Panc1 (cell line): ENCODE data around the gene PDE4B.

Experiments used
- CTCF ChIP-seq: fragments of 450-650 bp; IDR thresholded peaks from 2 replicates; pipeline ENCODE4 v1.5.1; 2017; ENCODE audit warnings: mild to moderate bottlenecking
- POLR2AphosphoS5 ChIP-seq: IDR thresholded peaks from 2 replicates; pipeline ENCODE4 v1.6.1; 2012; ENCODE audit warnings: mild to moderate bottlenecking, low read depth, low read length, moderate library complexity
- TCF7L2 ChIP-seq: IDR thresholded peaks from 2 replicates; pipeline ENCODE4 v1.6.1; 2011; ENCODE audit warnings: mild to moderate bottlenecking, low read depth, low read length, inconsistent platforms
- TF ChIP-seq, protein P1 (sequence below), 2 experiments: IDR thresholded peaks; 2 replicates each; pipeline ENCODE4 v1.6.1; 2011 to 2012; ENCODE audit warnings: low read depth in 2 of 2, control low read depth in 1 of 2, low read length in 1 of 2, mild to moderate bottlenecking in 1 of 2, moderate library complexity in 1 of 2; ENCODE audit not compliant: insufficient read depth in 1 of 2

DNA sequence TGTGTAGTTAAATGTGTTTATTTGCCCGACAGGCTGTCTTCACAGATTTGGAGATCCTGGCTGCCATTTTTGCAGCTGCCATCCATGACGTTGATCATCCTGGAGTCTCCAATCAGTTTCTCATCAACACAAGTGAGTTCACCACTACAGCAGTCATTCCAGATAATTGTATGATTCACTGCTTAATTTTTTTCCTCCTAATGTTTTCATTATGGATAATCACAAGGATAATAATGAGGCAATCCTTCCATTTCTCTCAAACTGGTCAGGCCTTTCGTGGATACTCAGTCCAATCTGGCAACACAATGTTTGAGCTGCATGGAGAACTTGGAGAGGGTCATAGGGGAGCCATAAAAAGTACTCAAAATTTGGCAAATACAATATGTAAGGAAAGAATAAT lies 572.9 kb downstream of the PDE4B start:
- TF ChIP-seq CTCF, result no peak
- TF ChIP-seq, protein P1, sequence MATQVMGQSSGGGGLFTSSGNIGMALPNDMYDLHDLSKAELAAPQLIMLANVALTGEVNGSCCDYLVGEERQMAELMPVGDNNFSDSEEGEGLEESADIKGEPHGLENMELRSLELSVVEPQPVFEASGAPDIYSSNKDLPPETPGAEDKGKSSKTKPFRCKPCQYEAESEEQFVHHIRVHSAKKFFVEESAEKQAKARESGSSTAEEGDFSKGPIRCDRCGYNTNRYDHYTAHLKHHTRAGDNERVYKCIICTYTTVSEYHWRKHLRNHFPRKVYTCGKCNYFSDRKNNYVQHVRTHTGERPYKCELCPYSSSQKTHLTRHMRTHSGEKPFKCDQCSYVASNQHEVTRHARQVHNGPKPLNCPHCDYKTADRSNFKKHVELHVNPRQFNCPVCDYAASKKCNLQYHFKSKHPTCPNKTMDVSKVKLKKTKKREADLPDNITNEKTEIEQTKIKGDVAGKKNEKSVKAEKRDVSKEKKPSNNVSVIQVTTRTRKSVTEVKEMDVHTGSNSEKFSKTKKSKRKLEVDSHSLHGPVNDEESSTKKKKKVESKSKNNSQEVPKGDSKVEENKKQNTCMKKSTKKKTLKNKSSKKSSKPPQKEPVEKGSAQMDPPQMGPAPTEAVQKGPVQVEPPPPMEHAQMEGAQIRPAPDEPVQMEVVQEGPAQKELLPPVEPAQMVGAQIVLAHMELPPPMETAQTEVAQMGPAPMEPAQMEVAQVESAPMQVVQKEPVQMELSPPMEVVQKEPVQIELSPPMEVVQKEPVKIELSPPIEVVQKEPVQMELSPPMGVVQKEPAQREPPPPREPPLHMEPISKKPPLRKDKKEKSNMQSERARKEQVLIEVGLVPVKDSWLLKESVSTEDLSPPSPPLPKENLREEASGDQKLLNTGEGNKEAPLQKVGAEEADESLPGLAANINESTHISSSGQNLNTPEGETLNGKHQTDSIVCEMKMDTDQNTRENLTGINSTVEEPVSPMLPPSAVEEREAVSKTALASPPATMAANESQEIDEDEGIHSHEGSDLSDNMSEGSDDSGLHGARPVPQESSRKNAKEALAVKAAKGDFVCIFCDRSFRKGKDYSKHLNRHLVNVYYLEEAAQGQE (IDR thresholded peaks at IDR 0.05; ENCODE audit: insufficient read depth in 1 of 2, low read depth in 2 of 2, low read length in 1 of 2), result no peak
- TF ChIP-seq TCF7L2, result no peak
- TF ChIP-seq POLR2AphosphoS5, result no peak
